GM18511 (cell line): ENCODE results near the gene CNPY1.

Experiments
- ATAC-seq: cut with Tn5 transposase; IDR thresholded peaks from one replicate; pipeline ENCODE4 v1.9.1; 2021; ENCODE audit warnings: mild to moderate bottlenecking, moderate library complexity; ENCODE audit not compliant: unreplicated experiment

The CNPY1 gene

GRCh38 chr7:155560196-155560885 is 14.0 kb upstream of the CNPY1 start:
- no peak for ATAC-seq

- ATAC-seq: no peak
These were observed 13.3 kb upstream of the CNPY1 start for GRCh38 chr7:155559519-155560108.

- ATAC-seq: no peak
These were observed 12.6 kb upstream of the CNPY1 start for GRCh38 chr7:155558961-155559360.

- no peak for ATAC-seq
These were observed 12.0 kb upstream of the CNPY1 start for GRCh38 chr7:155558351-155558750.

- ATAC-seq: no peak
These were observed 11.4 kb upstream of the CNPY1 start for GRCh38 chr7:155557778-155558177.

GRCh38 chr7:155556763-155557162 is 10.4 kb upstream of the CNPY1 start:
- ATAC-seq: no peak

GRCh38 chr7:155555116-155555695 is 8.8 kb upstream of the CNPY1 start:
- ATAC-seq: no peak

GRCh38 chr7:155553871-155554270 is 7.5 kb upstream of the CNPY1 start:
- no peak for ATAC-seq

GRCh38 chr7:155551785-155552611 is 5.6 kb upstream of the CNPY1 start:
- ATAC-seq: no peak

GRCh38 chr7:155550916-155551315 is 4.6 kb upstream of the CNPY1 start:
- ATAC-seq: no peak

- no peak for ATAC-seq
These were observed 2.9 kb upstream of the CNPY1 start for GRCh38 chr7:155549226-155549625.

GRCh38 chr7:155547161-155547791 is 917 bp upstream of the CNPY1 start:
- ATAC-seq: no peak

- ATAC-seq: no peak
These were observed 1.0 kb downstream of the CNPY1 start for GRCh38 chr7:155545348-155545747.

GRCh38 chr7:155544485-155544884 is 1.9 kb downstream of the CNPY1 start:
- ATAC-seq: no peak

- no peak for ATAC-seq
These were observed 2.4 kb downstream of the CNPY1 start for GRCh38 chr7:155543926-155544325.

- ATAC-seq: no peak
These were observed 3.1 kb downstream of the CNPY1 start for GRCh38 chr7:155543011-155543876.

GRCh38 chr7:155541986-155542675 is 4.2 kb downstream of the CNPY1 start:
- no peak for ATAC-seq

- ATAC-seq: no peak
These were observed 5.8 kb downstream of the CNPY1 start for GRCh38 chr7:155540553-155540952.

- no peak for ATAC-seq
These were observed 8.1 kb downstream of the CNPY1 start for GRCh38 chr7:155538293-155538692.

GRCh38 chr7:155536451-155536850 is 9.9 kb downstream of the CNPY1 start:
- ATAC-seq: no peak
